H9 (cell line): Measurements from ENCODE around the gene JUP. TPM values are rescaled to one million over a fixed set of nuclear protein-coding genes. Genes with fewer than 3 reads are reported as not detected.

Experiments
- DNase-seq: peaks from one replicate; pipeline ENCODE4 v3.0.0-alpha.2; 2017
- H2AFZ ChIP-seq: one replicate; pipeline ENCODE4 v1.6.1; 2013; ENCODE audit warnings: mild to moderate bottlenecking, low read length, control low read depth, moderate library complexity
- H2AK5ac ChIP-seq: 2 replicates; pipeline ENCODE4 v1.6.1; 2013; ENCODE audit warnings: low read length, control low read depth, mixed read lengths; ENCODE audit not compliant: insufficient read length
- H2BK120ac ChIP-seq: one replicate; pipeline ENCODE4 v1.6.1; 2013; ENCODE audit warnings: low read depth, mild to moderate bottlenecking, low read length, control low read depth, inconsistent platforms; ENCODE audit not compliant: poor library complexity, severe bottlenecking
- H2BK12ac ChIP-seq: 2 replicates; pipeline ENCODE4 v1.6.1; 2013; ENCODE audit warnings: low read length, control low read depth, mixed read lengths, low read depth; ENCODE audit not compliant: insufficient read length
- H2BK15ac ChIP-seq: 2 replicates; pipeline ENCODE4 v1.6.1; 2013; ENCODE audit warnings: low read depth, low read length, control low read depth
- H2BK20ac ChIP-seq: one replicate; pipeline ENCODE4 v1.6.1; 2013; ENCODE audit warnings: low read depth, mild to moderate bottlenecking, low read length, control low read depth, inconsistent platforms; ENCODE audit not compliant: poor library complexity, severe bottlenecking
- H2BK5ac ChIP-seq: 2 replicates; pipeline ENCODE4 v1.6.1; 2013; ENCODE audit warnings: low read length, control low read depth, mixed read lengths; ENCODE audit not compliant: insufficient read length
- H3K14ac ChIP-seq: 2 replicates; pipeline ENCODE4 v1.6.1; 2013; ENCODE audit warnings: low read length, control low read depth; ENCODE audit not compliant: insufficient read depth
- H3K18ac ChIP-seq: 2 replicates; pipeline ENCODE4 v1.6.1; 2013; ENCODE audit warnings: low read depth, mild to moderate bottlenecking, mixed read lengths, low read length, control low read depth; ENCODE audit not compliant: insufficient read length
- H3K23ac ChIP-seq: 2 replicates; pipeline ENCODE4 v1.6.1; 2013; ENCODE audit warnings: low read length, control low read depth, mixed read lengths, low read depth; ENCODE audit not compliant: insufficient read length
- H3K23me2 ChIP-seq: 2 replicates; pipeline ENCODE4 v1.6.1; 2013; ENCODE audit warnings: low read depth, mild to moderate bottlenecking, mixed read lengths, low read length, control low read depth; ENCODE audit not compliant: insufficient read length, poor library complexity, severe bottlenecking
- H3K27ac ChIP-seq: 2 replicates; pipeline ENCODE4 v1.5.1; 2013; ENCODE audit warnings: low read length, control low read depth, mixed read lengths, low read depth; ENCODE audit not compliant: insufficient read length
- H3K27me3 ChIP-seq: 2 replicates; pipeline ENCODE4 v1.6.1; 2013; ENCODE audit warnings: low read length, control low read depth, inconsistent platforms; ENCODE audit not compliant: insufficient read depth
- H3K4ac ChIP-seq: 2 replicates; pipeline ENCODE4 v1.6.1; 2013; ENCODE audit warnings: low read depth, mild to moderate bottlenecking, control low read depth, inconsistent platforms, low read length, moderate library complexity
- H3K4me1 ChIP-seq: 2 replicates; pipeline ENCODE4 v1.6.1; 2013; ENCODE audit warnings: low read length, control low read depth, inconsistent platforms; ENCODE audit not compliant: insufficient read depth
- H3K4me2 ChIP-seq: 2 replicates; pipeline ENCODE4 v1.6.1; 2013; ENCODE audit warnings: low read length, control low read depth, mixed read lengths; ENCODE audit not compliant: insufficient read length, insufficient read depth
- H3K56ac ChIP-seq: 2 replicates; pipeline ENCODE4 v1.6.1; 2013; ENCODE audit warnings: low read depth, mild to moderate bottlenecking, mixed read lengths, low read length, control low read depth; ENCODE audit not compliant: insufficient read length
- H3K79me1 ChIP-seq: 2 replicates; pipeline ENCODE4 v1.6.1; 2013; ENCODE audit warnings: low read depth, mild to moderate bottlenecking, moderate library complexity, low read length, control low read depth, inconsistent platforms; ENCODE audit not compliant: insufficient read depth, poor library complexity, severe bottlenecking
- H3K79me2 ChIP-seq: 2 replicates; pipeline ENCODE4 v1.6.1; 2013; ENCODE audit warnings: low read length, control low read depth, inconsistent platforms; ENCODE audit not compliant: insufficient read depth
- H3K9ac ChIP-seq: 2 replicates; pipeline ENCODE4 v1.6.1; 2013; ENCODE audit warnings: low read length, control low read depth, mixed read lengths; ENCODE audit not compliant: insufficient read length; ENCODE audit errors: extremely low read depth
- H3K9me3 ChIP-seq: one replicate; pipeline ENCODE4 v1.6.1; 2013; ENCODE audit warnings: low read depth, low read length, inconsistent platforms; ENCODE audit not compliant: control insufficient read depth
- H3T11ph ChIP-seq: one replicate; pipeline ENCODE4 v1.6.1; 2013; ENCODE audit warnings: mild to moderate bottlenecking, low read length, control low read depth, inconsistent platforms
- H4K20me1 ChIP-seq: one replicate; pipeline ENCODE4 v1.6.1; 2013; ENCODE audit not compliant: control insufficient read depth, insufficient read length, insufficient read depth
- H4K5ac ChIP-seq: 2 replicates; pipeline ENCODE4 v1.6.1; 2013; ENCODE audit warnings: low read depth, mild to moderate bottlenecking, mixed read lengths, low read length, control low read depth; ENCODE audit not compliant: insufficient read length
- H4K8ac ChIP-seq: replicated peaks from 2 replicates; pipeline ENCODE4 v1.6.1; 2013; ENCODE audit warnings: low read length, control low read depth, mixed read lengths, low read depth; ENCODE audit not compliant: insufficient read length
- H4K91ac ChIP-seq: 2 replicates; pipeline ENCODE4 v1.6.1; 2013; ENCODE audit warnings: low read depth, mild to moderate bottlenecking, moderate library complexity, mixed read lengths, low read length, control low read depth; ENCODE audit not compliant: insufficient read length
- H3K27ac Mint-ChIP-seq, 3 experiments: 2 replicates in 2 of 3; 3 replicates in 1 of 3; pipeline ENCODE4 v1.8.0; 2020 to 2021; ENCODE audit warnings: mixed read lengths in 3 of 3, mild to moderate bottlenecking in 1 of 3, moderate library complexity in 1 of 3
- H3K27me3 Mint-ChIP-seq: 2 replicates; pipeline ENCODE4 v1.8.0; 2021; ENCODE audit warnings: low read depth, mild to moderate bottlenecking, moderate library complexity, mixed read lengths
- H3K36me3 Mint-ChIP-seq, 3 experiments: 2 replicates in 2 of 3; 3 replicates in 1 of 3; pipeline ENCODE4 v1.8.0; 2020 to 2021; ENCODE audit warnings: low read depth in 3 of 3, mixed read lengths in 3 of 3; ENCODE audit not compliant: insufficient read depth in 1 of 3
- H3K4me1 Mint-ChIP-seq, 2 experiments: 2 replicates each; pipeline ENCODE4 v1.8.0; 2020; ENCODE audit warnings: mixed read lengths in 2 of 2
- H3K4me3 Mint-ChIP-seq, 2 experiments: 2 replicates in 1 of 2; 3 replicates in 1 of 2; pipeline ENCODE4 v1.8.0; 2020 to 2021; ENCODE audit warnings: mild to moderate bottlenecking in 2 of 2, mixed read lengths in 2 of 2, moderate library complexity in 1 of 2
- H3K9me3 Mint-ChIP-seq, 2 experiments: 2 replicates in 1 of 2; 3 replicates in 1 of 2; pipeline ENCODE4 v1.8.0; 2020; ENCODE audit warnings: mild to moderate bottlenecking in 2 of 2, mixed read lengths in 2 of 2, moderate library complexity in 1 of 2
- CTCF ChIP-seq: fragments of 200-600 bp; sonication (generic); conservative IDR thresholded peaks from 3 replicates; pipeline ENCODE4 v1.8.0; 2021; ENCODE audit warnings: antibody characterized with exemption, mild to moderate bottlenecking
- WGBS: extraction: QIAGEN DNeasy Blood & Tissue Kit; methylation state at CpG from one replicate; pipeline ENCODE4 v1.1.7; 2013; ENCODE audit warnings: missing lambda C conversion rate, low lambda C conversion rate, mixed read lengths; ENCODE audit not compliant: insufficient read length; ENCODE audit errors: extremely low coverage; 5-methylcytosine and 5-hydroxymethylcytosine counted together
- total RNA-seq: library from RNA; stranded (reverse); gene quantifications from 2 replicates; pipeline ENCODE4 v1.2.1, GENCODE V29; 2021

JUP gene
- total RNA-seq, 1 experiment from 2014 or later: 90.1 TPM

GRCh38 chr17:41813699-41814124 lies 27.2 kb upstream of the JUP start:
- no peak overlapping the region for H3K4ac ChIP-seq
- H3K27ac ChIP-seq: no peak overlapping the region
- H3K9me3 Mint-ChIP-seq: peaks cover 0 to 10% of the 10 kb centered on the region in 2 experiments; a peak in 3 of 5 replicates

More at GRCh38 chr17:41813699-41814124, 27.2 kb upstream of the JUP start:
- H4K8ac ChIP-seq: no peak overlapping the region
- H3K23me2 ChIP-seq: peaks cover 16% of the 10 kb centered on the region
- no peak overlapping the region for H3T11ph ChIP-seq
- H3K23ac ChIP-seq: no peak overlapping the region
- no peak overlapping the region for H2BK12ac ChIP-seq
- peaks cover 2% of the 10 kb centered on the region for H3K79me1 ChIP-seq
- DNase-seq: no peak
- peak overlapping the region; percentile 51 for H3K9ac ChIP-seq
- H2BK5ac ChIP-seq: no peak overlapping the region
- WGBS: no CpG with 5 or more reads among the region's 9 CpGs
- no peak overlapping the region for H4K91ac ChIP-seq
- H3K4me1 ChIP-seq: peaks cover 4% of the 10 kb centered on the region; the same call in 1 of the 2 replicates
- peak overlapping the region; percentile 91 to 99 for H3K4me3 Mint-ChIP-seq
- no peak overlapping the region for H2AK5ac ChIP-seq
- no peak overlapping the region for H3K56ac ChIP-seq
- peaks cover 11% of the 10 kb centered on the region for H3K27me3 Mint-ChIP-seq
- H3K14ac ChIP-seq: no peak overlapping the region; the same call in 1 of the 2 replicates
- peak overlapping the region; percentile 76 for H3K4me2 ChIP-seq
- H2BK15ac ChIP-seq: no peak overlapping the region
- H3K18ac ChIP-seq: no peak overlapping the region
- TF ChIP-seq CTCF: no peak
- H3K27me3 ChIP-seq: no peaks in the 10 kb centered on the region
- H2BK120ac ChIP-seq: no peak overlapping the region
- H4K5ac ChIP-seq: no peak overlapping the region
- peaks cover 29 to 37% (median 33%) of the 10 kb centered on the region in 3 experiments for H3K36me3 Mint-ChIP-seq
- no peak overlapping the region for H2AFZ ChIP-seq
- peak overlapping the region in 1 of 3 experiments; percentile 97; a peak in 3 of 7 replicates for H3K27ac Mint-ChIP-seq
- no peak overlapping the region for H2BK20ac ChIP-seq
- peaks cover 14% of the 10 kb centered on the region; the same call in 1 of the 2 replicates for H3K79me2 ChIP-seq
- no peaks in the 10 kb centered on the region for H3K9me3 ChIP-seq
- H4K20me1 ChIP-seq: no peaks in the 10 kb centered on the region
- H3K4me1 Mint-ChIP-seq: peaks cover 24 to 41% of the 10 kb centered on the region in 2 experiments
